Neural progenitor cell (in vitro differentiated cells): ENCODE measurements around the gene LGR5. TPM values are rescaled to one million over a fixed set of nuclear protein-coding genes. Genes with fewer than 3 reads are reported as not detected.

Source experiments
- DNase-seq: peaks from one replicate; pipeline ENCODE4 v3.0.0-alpha.2; 2016; ENCODE audit warnings: low spot score
- H2AFZ ChIP-seq: fragments of 200-600 bp; sonication (generic); replicated peaks from 2 replicates; pipeline ENCODE4 v1.6.1; 2016; ENCODE audit warnings: antibody characterized with exemption
- H3F3A ChIP-seq: fragments of 200-600 bp; sonication (generic); 2 replicates; pipeline ENCODE4 v1.6.1; 2016; ENCODE audit warnings: antibody characterized with exemption, low read depth
- H3K27ac ChIP-seq: fragments of 200-600 bp; sonication (generic); 2 replicates; pipeline ENCODE4 v1.5.1; 2016; ENCODE audit warnings: mild to moderate bottlenecking
- H3K27me3 ChIP-seq: fragments of 200-600 bp; sonication (generic); 2 replicates; pipeline ENCODE4 v1.6.1; 2016; ENCODE audit warnings: mild to moderate bottlenecking, moderate library complexity
- H3K36me3 ChIP-seq: fragments of 200-600 bp; sonication (generic); 2 replicates; pipeline ENCODE4 v1.5.1; 2016
- H3K4me1 ChIP-seq: fragments of 200-600 bp; sonication (generic); 2 replicates; pipeline ENCODE4 v1.6.1; 2016; ENCODE audit warnings: mixed run types
- H3K4me2 ChIP-seq: fragments of 200-600 bp; sonication (generic); 2 replicates; pipeline ENCODE4 v1.6.1; 2016
- H3K4me3 ChIP-seq: fragments of 200-600 bp; sonication (generic); 2 replicates; pipeline ENCODE4 v1.5.1; 2016
- H3K79me2 ChIP-seq: fragments of 200-600 bp; sonication (generic); 2 replicates; pipeline ENCODE4 v1.6.1; 2016; ENCODE audit warnings: low read depth
- H3K9ac ChIP-seq: fragments of 200-600 bp; sonication (generic); 2 replicates; pipeline ENCODE4 v1.6.1; 2016
- H3K9me3 ChIP-seq: fragments of 200-600 bp; sonication (generic); 2 replicates; pipeline ENCODE4 v1.5.1; 2016; ENCODE audit warnings: low read depth
- H4K20me1 ChIP-seq: fragments of 200-600 bp; sonication (generic); 2 replicates; pipeline ENCODE4 v1.6.1; 2016; ENCODE audit warnings: low read depth
- H3K27ac Mint-ChIP-seq: 3 replicates; pipeline ENCODE4 v1.8.0; 2021; ENCODE audit warnings: mixed read lengths
- H3K27me3 Mint-ChIP-seq: 2 replicates; pipeline ENCODE4 v1.8.0; 2022; ENCODE audit warnings: low read depth, mild to moderate bottlenecking, inconsistent platforms, moderate library complexity, mixed read lengths; ENCODE audit not compliant: insufficient read depth
- H3K36me3 Mint-ChIP-seq: 3 replicates; pipeline ENCODE4 v1.8.0; 2021; ENCODE audit warnings: mixed read lengths
- H3K4me1 Mint-ChIP-seq: 3 replicates; pipeline ENCODE4 v1.8.0; 2021; ENCODE audit warnings: mixed read lengths
- H3K4me3 Mint-ChIP-seq: 3 replicates; pipeline ENCODE4 v1.8.0; 2021; ENCODE audit warnings: mild to moderate bottlenecking, moderate library complexity, mixed read lengths
- H3K9me3 Mint-ChIP-seq: 3 replicates; pipeline ENCODE4 v1.8.0; 2020; ENCODE audit warnings: mixed read lengths
- CTCF ChIP-seq: fragments of 200-600 bp; sonication (generic); IDR thresholded peaks from 2 replicates; pipeline ENCODE4 v1.5.1; 2017; ENCODE audit warnings: antibody characterized with exemption, mild to moderate bottlenecking
- EZH2 ChIP-seq: fragments of 200-600 bp; sonication (generic); IDR thresholded peaks from 2 replicates; pipeline ENCODE4 v1.6.1; 2017; ENCODE audit warnings: antibody characterized with exemption, mild to moderate bottlenecking, moderate library complexity
- EZH2phosphoT487 ChIP-seq: fragments of 200-600 bp; sonication (generic); IDR thresholded peaks from 2 replicates; pipeline ENCODE4 v1.6.1; 2017; ENCODE audit warnings: antibody characterized with exemption
- total RNA-seq: library from RNA; depleted of rRNA; stranded (reverse); fragments of >200 nt; gene quantifications from 2 replicates; pipeline ENCODE4 v1.2.3, GENCODE V29; 2015; ENCODE audit warnings: low replicate concordance

LGR5 gene
- total RNA-seq, 1 donor from 2014 or later: 1.4 TPM

GRCh38 chr12:71581206-71581605 lies 141.6 kb downstream of the LGR5 start:
- no peaks in the 10 kb centered on the region for H3F3A ChIP-seq
- H3K9me3 Mint-ChIP-seq: no peaks in the 10 kb centered on the region
- H3K36me3 ChIP-seq: no peaks in the 10 kb centered on the region
- no peak overlapping the region for H3K4me3 Mint-ChIP-seq
- no peak overlapping the region for H3K4me3 ChIP-seq
- H4K20me1 ChIP-seq: no peaks in the 10 kb centered on the region
- H3K79me2 ChIP-seq: no peaks in the 10 kb centered on the region
- peaks cover under 1% of the 10 kb centered on the region for H3K4me1 Mint-ChIP-seq
- H3K4me2 ChIP-seq: no peak overlapping the region
- H3K9me3 ChIP-seq: no peaks in the 10 kb centered on the region
- no peaks in the 10 kb centered on the region for H3K27me3 ChIP-seq
- H3K9ac ChIP-seq: no peak overlapping the region
- H3K27ac ChIP-seq: no peak overlapping the region
- peaks cover 12% of the 10 kb centered on the region for H3K36me3 Mint-ChIP-seq
- no peaks in the 10 kb centered on the region for H3K27me3 Mint-ChIP-seq
- DNase-seq: no peak
- no peaks in the 10 kb centered on the region for H3K4me1 ChIP-seq
- no peak overlapping the region for H3K27ac Mint-ChIP-seq
- no peak overlapping the region for H2AFZ ChIP-seq
- TF ChIP-seq EZH2phosphoT487 (no peak), CTCF (no peak), EZH2 (no peak)

GRCh38 chr12:71582925-71583324 lies 143.3 kb downstream of the LGR5 start:
- no peak for TF ChIP-seq EZH2phosphoT487
- no peak for TF ChIP-seq EZH2
- TF ChIP-seq CTCF: no peak
- Histone ChIP-seq H3K9me3 (no peaks in the 10 kb centered on the region), H3K4me3 (no peak overlapping the region), H2AFZ (no peak overlapping the region), H3F3A (no peaks in the 10 kb centered on the region), H3K4me1 (peaks cover 13% of the 10 kb centered on the region), H3K4me2 (no peak overlapping the region), H3K27ac (no peak overlapping the region), H3K36me3 (no peaks in the 10 kb centered on the region), H3K9ac (no peak overlapping the region), H4K20me1 (no peaks in the 10 kb centered on the region), H3K79me2 (no peaks in the 10 kb centered on the region), H3K27me3 (no peaks in the 10 kb centered on the region)
- Mint-ChIP-seq H3K27ac (no peak overlapping the region), H3K36me3 (peaks cover 11% of the 10 kb centered on the region), H3K27me3 (peaks cover 2% of the 10 kb centered on the region), H3K4me1 (no peaks in the 10 kb centered on the region), H3K4me3 (no peak overlapping the region), H3K9me3 (no peaks in the 10 kb centered on the region)
- no peak for DNase-seq

- no peak for DNase-seq
- Histone ChIP-seq H3K4me3 (no peak overlapping the region), H4K20me1 (no peaks in the 10 kb centered on the region), H3K4me1 (peaks cover 13% of the 10 kb centered on the region), H3K79me2 (no peaks in the 10 kb centered on the region), H3K4me2 (no peak overlapping the region), H3K27ac (no peak overlapping the region), H2AFZ (no peak overlapping the region), H3K9ac (no peak overlapping the region), H3F3A (no peaks in the 10 kb centered on the region), H3K9me3 (no peaks in the 10 kb centered on the region), H3K36me3 (no peaks in the 10 kb centered on the region), H3K27me3 (no peaks in the 10 kb centered on the region)
- Mint-ChIP-seq H3K4me3 (no peak overlapping the region), H3K9me3 (peaks cover 2% of the 10 kb centered on the region), H3K27me3 (peaks cover 2% of the 10 kb centered on the region), H3K27ac (no peak overlapping the region), H3K36me3 (peaks cover 11% of the 10 kb centered on the region), H3K4me1 (no peaks in the 10 kb centered on the region)
- TF ChIP-seq EZH2phosphoT487 (no peak), EZH2 (no peak), CTCF (no peak)
These were observed 144.8 kb downstream of the LGR5 start for GRCh38 chr12:71584356-71584755.
